Activated CD8-positive, alpha-beta T cell treated with anti-CD3 and anti-CD28 coated beads for 36 hours (primary cell): ENCODE results near the gene SLC26A9. TPM values are rescaled to one million over a fixed set of nuclear protein-coding genes. Genes with fewer than 3 reads are reported as not detected.

Experiments
- ATAC-seq: fragments of 200-7000 bp; cut with Tn5 transposase; one replicate; pipeline ENCODE4 v1.10.0; 2021; ENCODE audit warnings: mild to moderate bottlenecking, moderate library complexity
- CTCF ChIA-PET: fragments of 350-600 bp; sonication (Branson Sonifier 250); formaldehyde crosslinking; loops from one replicate; lab custom pipeline; 2021; ENCODE audit warnings: antibody characterized with exemption; lab: Charles Lee
- POLR2A ChIA-PET: fragments of 350-600 bp; sonication (Branson Sonifier 250); formaldehyde crosslinking; loops from one replicate; lab custom pipeline; 2021; ENCODE audit warnings: antibody characterized with exemption; lab: Charles Lee
- DNase-seq: peaks from one replicate; pipeline ENCODE4 v3.0.0-alpha.2; 2020
- H3K27ac Mint-ChIP-seq: one replicate; pipeline ENCODE4 v1.8.0; 2021; ENCODE audit warnings: mild to moderate bottlenecking, mixed read lengths
- H3K27me3 Mint-ChIP-seq: one replicate; pipeline ENCODE4 v1.8.0; 2021; ENCODE audit warnings: mixed read lengths
- H3K36me3 Mint-ChIP-seq: one replicate; pipeline ENCODE4 v1.8.0; 2021; ENCODE audit warnings: low read depth, mixed read lengths
- H3K4me1 Mint-ChIP-seq: one replicate; pipeline ENCODE4 v1.8.0; 2021; ENCODE audit warnings: low read depth, mixed read lengths
- H3K4me3 Mint-ChIP-seq: one replicate; pipeline ENCODE4 v1.8.0; 2021; ENCODE audit warnings: mild to moderate bottlenecking, moderate library complexity, mixed read lengths
- H3K9me3 Mint-ChIP-seq: one replicate; pipeline ENCODE4 v1.8.0; 2021; ENCODE audit warnings: mixed read lengths
- CTCF ChIP-seq: fragments of 200-600 bp; IDR thresholded peaks from one replicate; pipeline ENCODE4 v1.8.0; 2022; ENCODE audit warnings: antibody characterized with exemption, mild to moderate bottlenecking
- intact Hi-C: fragments of 100-400 bp; cut with micrococcal nuclease; formaldehyde crosslinking; loops from one replicate; pipeline ENCODE4 v1.10.0; 2022
- total RNA-seq, 2 experiments: library from RNA; stranded (reverse); gene quantifications; one replicate each; pipeline ENCODE4 v1.2.3, GENCODE V29; 2021

Gene SLC26A9
- total RNA-seq, 2 experiments from 2014 or later: not detected

DNA sequence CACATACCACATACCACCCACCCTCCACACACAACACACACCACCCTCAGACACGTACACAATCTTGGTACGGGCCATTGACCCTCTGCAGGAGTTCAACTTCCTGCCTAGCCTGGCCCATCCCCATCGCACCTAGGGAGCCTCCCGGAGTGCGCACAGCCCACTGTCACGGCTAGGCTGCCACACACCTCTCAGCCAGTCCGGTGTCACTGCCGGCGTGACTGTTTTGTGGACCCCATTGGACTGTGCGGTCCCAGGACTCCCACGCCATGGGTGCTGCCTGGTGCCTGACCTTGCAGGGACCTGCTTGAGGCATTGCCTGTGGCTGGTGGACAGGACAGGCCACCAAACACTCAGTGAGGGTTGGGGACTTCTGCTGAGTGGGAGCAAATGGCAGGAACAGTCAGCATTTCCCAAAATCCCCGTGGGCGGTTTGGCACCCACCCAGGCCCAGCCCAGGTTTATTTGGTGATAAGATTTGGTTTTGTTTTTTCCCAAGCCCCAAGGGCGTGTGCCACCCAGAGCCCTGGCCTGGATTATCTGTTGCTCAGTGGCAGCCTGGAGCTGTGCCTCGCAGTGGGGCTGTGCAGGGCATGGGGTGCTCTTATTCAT lies 32.2 kb upstream of the SLC26A9 start:
- TF ChIP-seq CTCF: no peak
- no peaks in the 10 kb centered on the region for H3K4me1 Mint-ChIP-seq
- peaks cover 5% of the 10 kb centered on the region for H3K9me3 Mint-ChIP-seq
- H3K27me3 Mint-ChIP-seq: peaks cover 1% of the 10 kb centered on the region
- ChIA-PET POLR2A (no interaction called here), CTCF (interaction anchor here (3.0 kb wide), 1 partner anchor 183 kb away, joined by 145 read pairs; no protein-coding TSS in a partner anchor)
- no peak overlapping the region for H3K27ac Mint-ChIP-seq
- H3K36me3 Mint-ChIP-seq: no peaks in the 10 kb centered on the region
- ATAC-seq: no peak
- DNase-seq: no peak
- H3K4me3 Mint-ChIP-seq: no peak overlapping the region
- intact Hi-C loops: loop anchor here (5.0 kb wide), 1 partner anchor 318 kb away; no protein-coding TSS in a partner anchor

DNA sequence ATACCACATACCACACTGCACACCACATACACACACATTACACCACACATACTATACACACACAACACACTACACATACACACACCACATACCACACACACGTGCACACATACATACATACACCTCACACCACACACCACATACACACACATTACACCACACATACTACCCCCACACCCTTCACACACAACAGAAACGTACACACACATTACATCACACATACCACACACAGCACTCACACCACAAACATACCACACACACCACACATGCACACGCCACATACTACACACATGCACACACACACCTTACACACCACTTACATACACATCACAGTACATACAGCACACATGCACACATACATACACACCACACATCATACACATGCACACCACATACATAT lies 31.5 kb upstream of the SLC26A9 start:
- intact Hi-C loops: loop anchor here (5.0 kb wide), 1 partner anchor 317 kb away; no protein-coding TSS in a partner anchor
- Mint-ChIP-seq H3K4me3 (no peak overlapping the region), H3K4me1 (no peaks in the 10 kb centered on the region), H3K27ac (no peak overlapping the region), H3K9me3 (peaks cover 5% of the 10 kb centered on the region), H3K36me3 (no peaks in the 10 kb centered on the region), H3K27me3 (peaks cover 1% of the 10 kb centered on the region)
- ChIA-PET CTCF (no interaction called here), POLR2A (no interaction called here)
- DNase-seq: no peak
- ATAC-seq: no peak
- TF ChIP-seq CTCF: no peak

- no peak overlapping the region for H3K27ac Mint-ChIP-seq
- no peaks in the 10 kb centered on the region for H3K36me3 Mint-ChIP-seq
- ATAC-seq: no peak
- no peaks in the 10 kb centered on the region for H3K4me1 Mint-ChIP-seq
- intact Hi-C loops: no loop called here
- no peak for TF ChIP-seq CTCF
- DNase-seq: no peak
- ChIA-PET CTCF (no interaction called here), POLR2A (no interaction called here)
- H3K27me3 Mint-ChIP-seq: peaks cover 1% of the 10 kb centered on the region
- H3K4me3 Mint-ChIP-seq: no peak overlapping the region
- H3K9me3 Mint-ChIP-seq: peaks cover 5% of the 10 kb centered on the region
Observed at GRCh38 chr1:205973377-205974232, 30.3 kb upstream of the SLC26A9 start.

DNA sequence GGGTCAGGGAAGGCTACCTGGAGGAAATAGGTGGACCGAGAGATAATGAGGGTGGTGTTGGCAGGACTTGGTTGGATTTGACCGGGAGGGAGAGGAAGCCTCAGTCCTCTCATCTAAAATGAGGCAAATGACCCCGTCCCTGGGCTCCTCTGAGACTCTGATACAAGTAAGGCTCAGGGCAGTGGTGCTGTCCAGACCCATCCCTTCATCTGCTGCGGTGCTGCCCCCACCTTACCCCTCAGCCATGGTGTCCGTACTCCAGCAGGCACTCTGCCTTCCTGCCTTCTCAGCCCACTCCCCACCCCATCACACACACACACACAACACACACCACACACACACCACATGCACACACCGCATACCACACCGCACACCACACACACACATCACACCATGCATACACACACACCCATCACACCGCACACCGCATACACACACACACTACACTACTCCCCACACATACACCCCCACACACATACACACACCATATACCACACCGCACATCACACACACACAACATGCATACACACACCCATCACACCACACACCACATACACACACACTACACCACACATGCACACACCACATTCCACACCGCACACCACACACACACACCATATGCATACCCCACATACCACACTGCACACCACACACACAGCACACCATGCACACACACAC lies 29.4 kb upstream of the SLC26A9 start:
- no peak overlapping the region for H3K4me3 Mint-ChIP-seq
- ChIA-PET POLR2A (no interaction called here), CTCF (interaction anchor here (1.9 to 2.1 kb wide), 2 partner anchors 12 to 54 kb away, joined by 5 to 10 read pairs; no protein-coding TSS in a partner anchor)
- intact Hi-C loops: no loop called here
- peaks cover 5% of the 10 kb centered on the region for H3K9me3 Mint-ChIP-seq
- no peak for DNase-seq
- no peaks in the 10 kb centered on the region for H3K36me3 Mint-ChIP-seq
- no peak for TF ChIP-seq CTCF
- H3K27ac Mint-ChIP-seq: no peak overlapping the region
- H3K4me1 Mint-ChIP-seq: no peaks in the 10 kb centered on the region
- H3K27me3 Mint-ChIP-seq: peaks cover 1% of the 10 kb centered on the region
- ATAC-seq: no peak
